ENCODE measurements around the gene CRLF1. TPM values are rescaled to one million over a fixed set of nuclear protein-coding genes. Genes with fewer than 3 reads are reported as not detected.
A peak's percentile ranks its signal among the peaks of the same experiment; 100 is the strongest.

CRLF1 gene
- total and polyA plus RNA-seq, 2 experiments from 2014 or later: 18.1 to 19.7 TPM

DNA sequence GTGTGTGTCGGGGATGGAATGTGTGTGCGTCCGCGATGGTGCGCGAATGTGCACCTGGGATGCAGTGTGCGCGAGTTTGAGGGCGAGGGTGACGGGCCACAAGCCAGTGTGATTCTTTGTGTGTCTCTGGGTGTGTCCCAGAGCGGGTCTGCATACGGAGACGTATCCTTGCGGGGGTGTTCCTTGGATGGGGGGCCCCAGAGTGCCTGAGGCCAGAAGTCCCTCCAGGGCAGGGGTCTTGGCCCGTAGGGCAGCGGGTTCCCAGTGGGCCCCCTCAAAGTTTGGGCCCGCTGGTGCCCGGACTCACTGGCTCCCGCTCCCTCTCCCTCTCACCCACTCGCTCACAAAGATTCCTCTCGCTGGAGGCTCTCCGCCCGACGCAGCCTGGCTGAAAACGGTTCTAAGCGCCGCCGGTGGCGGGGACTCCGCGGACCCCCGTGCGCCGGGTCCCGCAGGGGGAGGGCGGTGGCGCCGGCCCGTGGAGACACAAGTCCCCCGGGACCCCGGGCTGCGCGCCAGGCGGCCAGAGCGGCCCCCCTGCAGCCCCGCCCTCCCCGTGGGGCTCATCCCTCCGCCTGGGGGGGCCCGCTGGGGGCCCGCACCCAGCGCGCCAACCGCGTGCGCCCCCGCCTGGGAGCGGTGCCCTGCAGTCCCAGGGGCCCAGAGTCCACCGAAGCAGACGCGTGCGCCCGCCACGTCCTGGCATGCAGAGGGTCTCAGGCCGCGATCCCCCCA, 886 bp downstream of the CRLF1 start:
- Histone ChIP-seq H4K20me1 (replicated peaks; ENCODE audit: insufficient read depth) (0 out of 2 replicates have a peak, but pooled peaks cover 7% of the 10 kb centered on the region), H3K27me3 (ENCODE audit: insufficient read depth) (peaks cover 96% of the 10 kb centered on the region), H3F3A (replicated peaks; ENCODE audit: low read depth) (peaks cover 34% of the 10 kb centered on the region), H3K9me2 (ENCODE audit: insufficient read depth) (no peaks in the 10 kb centered on the region), H3K4me3 (peak overlapping the region; percentile 57), H3K4me2 (peak overlapping the region; percentile 96), H2AFZ (no peak overlapping the region), H3K4me1 (ENCODE audit: insufficient read depth) (peaks cover 46% of the 10 kb centered on the region), H3K36me3 (ENCODE audit: insufficient read depth) (no peaks in the 10 kb centered on the region), H3K27ac (ENCODE audit: low read depth) (no peak overlapping the region), H3K79me2 (replicated peaks; ENCODE audit: insufficient read depth) (no peaks in the 10 kb centered on the region)
- no peak for ATAC-seq
- Mint-ChIP-seq H3K9me3 (no peaks in the 10 kb centered on the region; the same call in 2 of the 3 replicates), H3K27ac (no peak overlapping the region), H3K4me1 (peaks cover 41% of the 10 kb centered on the region), H3K36me3 (ENCODE audit: low read depth) (peaks cover 2% of the 10 kb centered on the region; the same call in 1 of the 3 replicates), H3K4me3 (peak overlapping the region; percentile 67), H3K27me3 (ENCODE audit: insufficient read depth, low read depth, poor library complexity) (peaks cover 87% of the 10 kb centered on the region)
- peak; percentile 87 for TF ChIP-seq EZH2 (IDR thresholded peaks at IDR 0.05; ENCODE audit: low read depth, unreplicated experiment)
- no peak for TF ChIP-seq CREB1 (CRISPR knock-in tag; IDR thresholded peaks at IDR 0.05; ENCODE audit: low read depth)
- DNase-seq (ENCODE audit: low spot score): peak; percentile 39

DNA sequence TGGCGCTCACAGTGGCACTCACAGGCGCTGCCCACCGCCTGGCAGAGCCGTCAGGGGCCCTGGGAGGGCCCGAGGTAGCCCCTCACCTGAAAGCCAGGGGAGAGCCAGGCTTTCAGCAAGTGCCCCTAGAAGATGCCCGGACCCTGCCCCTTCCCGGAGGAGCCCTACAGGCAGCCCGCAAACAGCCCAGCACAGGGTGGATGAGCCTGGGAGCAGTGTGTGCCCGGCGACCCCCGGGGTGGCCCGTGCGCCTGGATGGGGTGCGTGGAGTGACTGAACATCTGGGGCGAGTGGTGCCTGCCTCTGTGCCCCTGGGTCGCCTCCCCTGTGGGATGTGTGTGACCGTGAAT, 1.4 kb downstream of the CRLF1 start:
- Histone ChIP-seq H3K4me2 (peak overlapping the region; percentile 96), H3K27me3 (ENCODE audit: insufficient read depth) (peaks cover 92% of the 10 kb centered on the region), H3K9me2 (ENCODE audit: insufficient read depth) (no peaks in the 10 kb centered on the region), H3K79me2 (replicated peaks; ENCODE audit: insufficient read depth) (no peaks in the 10 kb centered on the region), H2AFZ (no peak overlapping the region), H3F3A (replicated peaks; ENCODE audit: low read depth) (peaks cover 34% of the 10 kb centered on the region), H3K4me3 (peak overlapping the region; percentile 57), H4K20me1 (replicated peaks; ENCODE audit: insufficient read depth) (0 out of 2 replicates have a peak, but pooled peaks cover 7% of the 10 kb centered on the region), H3K36me3 (ENCODE audit: insufficient read depth) (no peaks in the 10 kb centered on the region), H3K4me1 (ENCODE audit: insufficient read depth) (peaks cover 42% of the 10 kb centered on the region), H3K27ac (ENCODE audit: low read depth) (no peak overlapping the region)
- peaks cover 39% of the 10 kb centered on the region for H3K4me1 Mint-ChIP-seq
- DNase-seq (ENCODE audit: low spot score) (no peak), ATAC-seq (peak; percentile 4; the same call in 2 of the 3 replicates)
- H3K27me3 Mint-ChIP-seq (ENCODE audit: insufficient read depth, low read depth, poor library complexity): peaks cover 83% of the 10 kb centered on the region
- peaks cover 2% of the 10 kb centered on the region; the same call in 1 of the 3 replicates for H3K36me3 Mint-ChIP-seq (ENCODE audit: low read depth)
- no peaks in the 10 kb centered on the region; the same call in 2 of the 3 replicates for H3K9me3 Mint-ChIP-seq
- H3K4me3 Mint-ChIP-seq: peak overlapping the region; percentile 67
- TF ChIP-seq EZH2 (IDR thresholded peaks at IDR 0.05; ENCODE audit: low read depth, unreplicated experiment): no peak
- TF ChIP-seq ETS1 (IDR thresholded peaks at IDR 0.05): no peak
- no peak for TF ChIP-seq POLR2AphosphoS5 (IDR thresholded peaks at IDR 0.05; ENCODE audit: low read depth)
- no peak for TF ChIP-seq ZNF114 (CRISPR knock-in tag; IDR thresholded peaks at IDR 0.05)
- no peak for TF ChIP-seq EZH2phosphoT487 (IDR thresholded peaks at IDR 0.05; ENCODE audit: unreplicated experiment)
- TF ChIP-seq REST (IDR thresholded peaks at IDR 0.05; ENCODE audit: unreplicated experiment): no peak
- no peak for TF ChIP-seq NANOG (IDR thresholded peaks at IDR 0.05; ENCODE audit: borderline replicate concordance)
- no peak for TF ChIP-seq STAT1 (IDR thresholded peaks at IDR 0.05; ENCODE audit: unreplicated experiment)
- no peak for TF ChIP-seq CREB1 (CRISPR knock-in tag; IDR thresholded peaks at IDR 0.05; ENCODE audit: low read depth)
- H3K27ac Mint-ChIP-seq: no peak overlapping the region
